HL-60/S4 treated with retinoic acid at 250 ng/mL for 4 days and 3 days (cell line): Measurements from ENCODE around the gene ZNF580.

Experiments
- in situ Hi-C: fragments of 300-500 bp; cut with MboI; formaldehyde crosslinking; loops from 2 replicates; pipeline ENCODE4 v1.7.0; 2022; ENCODE audit warnings: low sequenced_read_pairs

ZNF580 gene

DNA sequence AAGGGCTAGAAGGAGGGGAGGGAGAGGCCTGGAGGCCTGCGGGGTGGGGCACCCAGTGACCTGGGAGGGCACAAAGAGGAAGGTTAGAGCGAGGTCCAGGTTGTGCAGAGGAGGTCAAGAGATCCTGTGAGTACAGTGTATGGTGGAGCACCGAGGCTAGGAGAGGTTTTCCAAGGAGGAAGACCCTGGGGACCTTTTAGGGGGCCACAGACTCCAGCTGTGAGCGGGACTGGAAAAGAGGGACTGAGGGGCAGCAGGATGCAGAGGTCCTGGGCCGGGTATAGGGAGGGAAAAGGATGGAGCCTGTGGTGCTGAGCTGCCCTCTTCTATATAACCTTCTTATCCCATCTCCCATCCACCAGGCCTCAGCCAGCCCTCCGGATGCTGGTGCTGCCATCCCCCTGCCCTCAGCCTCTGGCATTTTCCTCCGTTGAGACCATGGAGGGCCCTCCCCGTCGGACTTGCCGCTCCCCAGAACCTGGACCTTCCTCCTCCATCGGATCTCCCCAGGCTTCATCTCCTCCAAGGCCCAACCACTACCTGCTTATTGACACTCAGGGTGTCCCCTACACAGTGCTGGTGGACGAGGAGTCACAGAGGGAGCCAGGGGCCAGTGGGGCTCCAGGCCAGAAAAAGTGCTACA, 3.5 kb downstream of the ZNF580 start:
- in situ Hi-C loops = no loop called here

DNA sequence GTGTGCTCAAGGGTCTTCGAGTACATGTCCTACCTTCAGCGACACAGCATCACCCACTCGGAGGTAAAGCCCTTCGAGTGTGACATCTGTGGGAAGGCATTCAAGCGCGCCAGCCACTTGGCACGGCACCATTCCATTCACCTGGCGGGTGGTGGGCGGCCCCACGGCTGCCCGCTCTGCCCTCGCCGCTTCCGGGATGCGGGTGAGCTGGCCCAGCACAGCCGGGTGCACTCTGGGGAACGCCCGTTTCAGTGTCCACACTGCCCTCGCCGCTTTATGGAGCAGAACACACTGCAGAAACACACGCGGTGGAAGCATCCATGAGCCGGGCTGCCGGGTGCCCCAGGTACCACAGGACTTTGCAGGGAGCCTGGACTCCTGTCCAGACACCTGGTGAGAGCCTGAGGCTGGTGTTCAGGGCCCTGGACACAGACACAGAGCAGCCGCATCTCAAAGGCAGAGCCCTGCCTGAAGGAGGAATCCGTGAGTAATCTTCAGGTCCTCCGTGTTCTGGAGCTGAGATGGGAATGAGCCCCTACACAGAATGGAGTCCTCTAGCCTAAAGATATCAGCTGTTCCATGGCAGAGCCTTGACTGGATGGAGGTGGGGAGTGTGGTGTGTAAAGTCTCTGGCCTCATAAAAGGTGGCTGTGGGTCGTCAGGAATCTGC, 4.2 kb downstream of the ZNF580 start:
- in situ Hi-C loops = no loop called here

DNA sequence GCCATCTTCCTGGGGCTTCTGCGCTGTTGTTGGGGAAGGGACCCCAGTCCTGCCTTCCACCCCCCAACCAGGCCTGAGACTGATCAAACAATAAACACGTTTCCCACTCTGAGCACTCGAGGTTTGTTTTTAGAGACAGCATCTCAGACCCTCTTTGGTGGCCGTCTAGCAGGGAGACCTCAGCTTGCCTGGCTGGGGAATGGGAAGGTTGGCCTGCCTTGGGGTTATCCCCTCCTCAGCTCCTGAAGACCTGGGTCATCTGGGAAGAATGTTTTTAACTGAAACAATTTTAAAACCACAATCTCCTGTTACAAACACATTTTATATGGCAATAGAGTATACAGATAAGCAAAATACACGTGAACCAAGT, 4.7 kb downstream of the ZNF580 start:
- in situ Hi-C loops = no loop called here

DNA sequence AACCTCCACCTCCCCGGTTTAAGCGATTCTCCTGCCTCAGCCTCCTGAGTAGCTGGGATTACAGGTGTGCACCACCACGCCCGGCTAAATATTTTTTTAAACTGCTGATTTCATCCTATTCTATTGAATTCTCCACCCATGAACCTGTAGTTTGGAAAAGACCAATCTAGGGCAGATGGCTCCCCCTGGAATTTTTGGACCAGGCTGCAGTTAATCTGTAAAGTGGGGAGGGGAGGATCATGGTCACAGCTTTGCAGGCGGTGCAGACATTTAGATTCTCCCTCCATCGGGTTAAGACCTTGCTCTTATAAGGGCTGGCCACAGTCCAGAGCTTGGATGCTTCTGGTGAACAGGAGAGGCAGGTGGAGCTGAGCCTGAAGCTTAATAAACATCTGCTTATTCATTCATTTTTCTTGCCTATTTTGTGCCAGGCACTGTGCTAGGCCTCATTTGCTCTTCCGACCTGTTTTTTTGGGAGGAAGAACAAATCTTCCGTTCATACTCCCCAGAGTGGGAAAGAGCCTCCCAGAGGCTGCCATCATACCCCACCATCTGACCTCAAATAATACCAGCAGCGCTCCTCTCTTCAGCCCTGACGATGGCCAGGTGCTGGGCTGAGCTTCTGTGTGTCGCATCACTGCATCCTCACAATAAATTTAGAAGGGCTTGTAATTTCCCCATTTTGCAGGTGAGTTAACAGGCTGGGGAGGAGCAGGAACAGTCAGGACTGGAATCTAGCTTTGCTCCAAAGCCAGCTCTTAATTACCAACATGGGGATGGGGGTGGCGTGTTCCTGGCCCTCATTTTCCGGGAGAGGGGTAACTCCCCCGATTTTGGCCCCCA, 6.3 kb downstream of the ZNF580 start:
- in situ Hi-C loops = no loop called here

DNA sequence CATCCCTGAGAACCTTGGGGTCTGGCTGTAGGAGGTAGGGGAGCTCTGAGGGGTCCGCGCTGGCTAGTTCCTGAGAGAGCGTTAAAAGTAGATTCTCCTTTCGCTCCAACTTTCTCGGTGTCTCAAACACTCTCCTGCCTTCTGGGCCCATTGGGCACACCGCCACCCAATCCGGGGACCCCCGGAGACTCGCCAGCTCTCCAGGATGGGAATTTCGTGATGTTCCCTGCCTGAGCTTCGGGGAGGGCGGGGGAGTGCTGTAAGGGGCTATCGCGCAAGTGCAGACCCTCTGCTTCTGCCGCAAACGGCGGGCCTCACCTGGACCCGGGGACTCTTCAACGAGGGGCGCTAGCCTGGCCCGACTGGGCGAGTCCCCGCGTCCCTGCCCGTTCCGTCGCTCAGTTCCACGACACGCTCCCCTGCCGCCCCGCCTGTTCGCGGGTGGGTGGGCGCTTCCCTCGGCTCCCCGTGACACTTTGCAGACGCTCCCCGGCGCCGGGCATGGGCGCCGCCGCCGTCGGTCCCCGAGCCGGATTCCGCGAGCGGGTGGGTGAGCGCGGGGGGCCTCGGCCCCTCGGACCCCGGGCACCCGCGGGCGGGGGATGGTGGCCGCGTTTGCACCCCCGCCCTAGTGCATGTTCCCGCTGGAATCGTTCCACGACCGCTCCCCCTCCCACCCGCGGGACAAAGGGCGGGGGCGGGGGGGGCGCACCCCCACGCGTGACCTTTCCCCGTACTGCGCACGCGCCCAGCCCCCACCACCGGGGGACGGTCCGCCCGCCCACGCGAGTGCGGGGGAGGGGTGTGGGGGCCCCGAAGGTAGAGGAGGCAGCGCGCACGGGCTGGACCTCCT, 7.2 kb downstream of the ZNF580 start, which contains the start of gene CCDC106:
CCDC106 (plus strand) TSS at position 481 of the 853 bp plus-strand sequence. CDS start 835 bp downstream, outside the sequence.
- in situ Hi-C loops = no loop called here

DNA sequence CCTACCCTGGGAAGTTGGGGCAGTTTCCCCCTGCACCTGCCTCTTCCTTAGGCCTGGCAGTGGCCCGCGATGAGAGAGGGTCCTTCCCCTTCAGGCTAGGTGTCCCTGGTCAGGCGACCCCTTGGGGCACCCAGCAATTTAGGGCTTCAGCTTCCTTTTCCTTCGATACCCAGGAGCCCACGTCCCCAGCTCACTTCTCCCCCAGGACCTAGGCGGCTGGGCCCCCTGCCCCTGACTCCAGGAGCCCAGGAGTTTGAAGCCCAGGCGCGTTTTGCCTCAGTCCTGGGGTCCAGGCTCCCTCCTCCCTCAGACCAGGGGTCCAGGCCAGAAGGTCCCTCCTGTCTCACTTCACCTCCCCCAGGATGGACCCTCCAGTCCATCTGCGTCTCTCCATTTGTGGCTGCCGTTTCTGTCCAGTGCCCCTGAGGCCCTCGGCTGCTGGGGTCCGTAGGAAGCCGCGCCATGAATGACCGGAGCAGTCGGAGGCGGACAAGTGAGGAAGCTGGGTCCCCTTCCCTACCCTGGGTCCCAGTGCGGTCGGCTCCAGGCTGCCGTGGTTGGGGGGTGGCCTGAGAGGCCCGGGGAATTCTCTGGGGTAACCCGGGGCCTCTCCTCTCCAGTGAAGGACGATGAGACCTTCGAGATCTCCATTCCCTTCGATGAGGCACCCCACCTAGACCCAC, 7.9 kb downstream of the ZNF580 start:
- in situ Hi-C loops = no loop called here

DNA sequence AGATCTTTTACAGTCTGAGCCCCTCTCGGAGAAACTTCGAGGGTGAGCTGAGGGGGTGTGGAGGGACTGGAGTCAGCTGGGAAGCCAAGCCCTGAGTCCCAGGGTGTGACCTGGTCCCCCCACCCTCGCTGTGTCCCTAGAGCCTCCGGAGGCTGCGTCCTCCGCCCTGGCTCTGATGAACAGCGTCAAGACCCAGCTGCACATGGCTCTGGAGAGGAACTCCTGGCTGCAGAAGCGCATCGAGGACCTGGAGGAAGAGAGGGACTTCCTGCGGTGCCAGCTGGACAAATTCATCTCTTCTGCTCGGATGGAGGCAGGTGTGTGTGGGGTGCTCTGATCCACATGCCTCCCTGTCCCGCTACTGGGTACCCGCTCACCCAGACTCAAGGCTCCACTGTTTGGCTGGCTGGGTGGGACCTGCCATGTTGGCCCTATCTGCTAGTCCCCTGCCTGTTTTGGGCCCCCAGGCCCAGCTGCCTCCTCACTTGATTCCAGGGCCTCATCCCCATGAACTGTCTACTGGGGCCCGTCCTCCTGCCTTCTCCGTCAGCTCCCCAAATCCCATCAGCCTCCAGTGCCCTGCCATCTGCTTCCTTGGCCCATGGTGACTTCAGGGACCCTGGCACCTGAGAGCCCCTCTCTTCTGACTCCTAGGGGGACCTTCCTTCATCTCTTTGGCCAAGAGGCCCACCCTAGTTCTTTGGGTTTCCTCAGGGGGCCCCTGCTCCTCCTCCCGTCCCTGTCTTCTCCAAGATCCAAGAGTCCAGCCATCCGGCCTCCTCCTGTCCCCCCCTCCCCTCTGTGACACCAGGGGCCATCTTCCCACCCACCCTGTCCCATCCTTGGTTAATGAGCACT, 8.7 kb downstream of the ZNF580 start:
- in situ Hi-C loops = no loop called here

DNA sequence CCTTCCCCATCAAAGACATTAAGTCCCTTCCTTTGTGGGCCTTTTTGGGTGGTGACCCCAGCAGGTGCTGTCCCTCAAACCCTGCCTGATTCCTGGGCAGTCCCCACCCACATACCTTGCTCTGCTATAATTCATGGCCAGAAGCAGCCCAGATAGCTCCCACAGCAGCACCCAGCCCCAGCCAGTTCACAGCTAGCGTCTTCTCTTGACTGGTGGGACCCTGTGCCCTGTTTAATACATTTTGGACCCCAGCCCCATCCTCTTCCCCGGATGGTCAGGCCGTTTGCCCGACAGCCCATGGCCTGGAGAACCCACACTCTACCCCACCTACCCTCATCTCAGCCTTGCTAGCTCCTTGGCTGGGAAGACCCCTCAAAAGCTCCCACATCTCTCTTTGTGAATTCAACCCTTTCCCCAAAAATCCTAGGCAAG, 9.3 kb downstream of the ZNF580 start:
- in situ Hi-C loops = no loop called here

DNA sequence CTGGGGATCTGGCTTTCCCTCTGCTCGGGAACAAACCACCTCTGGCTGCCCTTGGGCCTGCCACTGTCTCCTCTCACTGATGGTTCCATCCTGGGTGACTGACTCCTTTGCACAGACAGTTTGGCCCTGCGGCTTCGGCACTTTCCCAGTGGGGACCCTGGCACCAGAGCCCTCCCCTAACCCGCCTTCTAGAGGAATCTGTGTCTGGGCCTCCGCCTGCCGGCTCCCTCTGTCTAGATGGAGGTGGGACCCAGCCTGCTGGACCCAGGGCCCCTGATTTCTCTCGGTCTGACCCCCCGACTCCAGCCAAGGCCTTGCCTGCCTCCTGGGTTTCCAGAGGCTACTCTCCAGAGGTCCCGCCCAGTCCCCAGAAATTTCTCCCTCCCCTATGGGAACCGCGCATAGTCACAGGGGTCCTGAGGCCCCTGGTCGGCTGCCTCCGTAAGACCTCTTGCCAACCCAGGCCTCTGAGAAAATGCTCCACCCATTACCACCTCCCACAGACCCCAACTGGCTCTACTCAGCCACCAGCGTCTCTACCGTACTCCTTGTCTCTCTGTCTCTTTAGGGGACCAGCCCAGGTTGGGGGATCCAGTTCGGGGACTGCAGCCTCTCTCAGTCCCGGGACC, 9.9 kb downstream of the ZNF580 start:
- in situ Hi-C loops = no loop called here

DNA sequence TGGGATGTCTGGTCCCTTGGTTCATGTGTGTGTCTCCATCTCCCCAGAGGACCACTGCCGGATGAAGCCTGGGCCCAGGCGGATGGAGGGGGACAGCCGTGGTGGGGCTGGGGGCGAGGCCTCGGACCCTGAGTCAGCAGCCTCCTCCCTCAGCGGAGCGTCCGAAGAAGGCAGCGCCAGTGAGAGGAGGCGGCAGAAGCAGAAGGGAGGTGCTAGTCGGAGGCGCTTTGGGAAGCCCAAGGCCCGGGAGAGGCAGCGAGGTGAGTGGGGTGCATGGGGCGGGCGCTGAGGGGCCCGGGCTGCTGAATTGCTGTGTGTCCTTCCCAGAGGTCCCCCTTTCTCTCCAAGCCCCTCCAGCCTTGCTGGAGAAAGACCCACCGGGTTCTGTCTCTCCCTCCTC, 10.4 kb downstream of the ZNF580 start:
- in situ Hi-C loops = no loop called here

DNA sequence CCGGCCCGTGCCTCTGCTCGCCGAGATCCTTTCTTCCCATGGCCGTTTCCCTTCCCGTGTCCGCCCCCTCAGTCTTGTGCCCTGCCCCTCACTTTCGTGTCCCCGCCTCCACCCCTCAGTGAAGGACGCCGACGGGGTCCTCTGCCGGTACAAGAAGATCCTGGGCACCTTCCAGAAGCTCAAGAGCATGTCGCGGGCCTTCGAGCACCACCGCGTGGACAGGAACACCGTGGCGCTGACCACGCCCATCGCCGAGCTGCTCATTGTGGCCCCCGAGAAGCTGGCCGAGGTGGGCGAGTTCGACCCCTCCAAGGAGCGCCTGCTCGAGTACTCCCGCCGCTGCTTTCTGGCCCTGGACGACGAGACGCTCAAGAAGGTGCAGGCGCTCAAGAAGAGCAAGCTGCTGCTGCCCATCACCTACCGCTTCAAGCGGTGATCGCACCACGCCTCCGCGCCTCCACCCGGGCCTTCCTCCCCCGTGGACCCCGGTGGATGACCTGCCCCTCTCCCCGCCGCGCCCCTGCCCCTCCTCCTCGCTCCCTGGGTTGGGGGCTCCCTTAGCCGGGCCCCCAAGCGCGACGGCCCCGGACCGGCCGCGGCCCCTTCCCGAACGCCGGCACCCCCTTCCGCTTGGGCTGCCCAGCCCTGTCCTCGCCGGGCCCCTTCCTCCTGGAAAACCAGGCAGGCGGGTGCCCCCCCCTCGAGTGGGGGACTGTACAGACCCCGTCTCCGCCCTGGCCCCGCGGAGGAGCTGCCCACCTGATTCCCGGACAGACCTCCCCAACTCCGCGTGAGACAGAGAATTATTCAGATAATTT, 11.7 kb downstream of the ZNF580 start:
- in situ Hi-C loops = no loop called here

DNA sequence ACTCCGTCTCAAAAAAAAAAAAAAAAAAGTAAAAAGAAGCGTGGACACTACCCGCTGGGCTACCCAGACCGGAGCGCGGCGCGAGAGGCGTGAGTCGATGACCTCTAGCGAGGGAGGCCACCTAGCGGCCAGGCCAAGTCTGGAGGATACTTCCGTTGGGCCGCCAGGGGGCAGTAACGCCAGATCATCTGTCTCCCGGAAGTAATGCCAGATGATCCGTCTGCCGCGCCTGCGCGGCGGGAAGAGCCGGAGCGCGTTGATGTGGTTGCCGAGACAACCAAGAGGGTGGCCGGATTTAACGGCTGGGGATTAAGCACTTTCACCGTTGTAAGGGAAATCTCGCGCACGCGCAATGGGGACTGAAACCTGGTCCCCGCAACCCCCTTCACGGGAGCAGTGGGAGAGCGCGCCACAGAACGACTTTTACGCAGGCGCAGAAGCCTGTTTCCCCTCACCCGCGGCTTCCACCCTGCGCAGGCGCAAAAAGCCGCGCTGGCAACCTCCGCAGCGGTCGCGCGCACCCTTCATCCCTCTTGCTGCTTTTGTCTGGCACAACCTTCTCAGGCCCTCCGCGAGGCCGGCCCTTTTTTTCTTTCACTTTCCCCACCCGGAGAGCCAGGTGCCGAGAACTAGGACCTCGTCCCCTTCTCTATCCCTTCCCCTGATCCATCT, 13.0 kb downstream of the ZNF580 start:
- in situ Hi-C loops = no loop called here

DNA sequence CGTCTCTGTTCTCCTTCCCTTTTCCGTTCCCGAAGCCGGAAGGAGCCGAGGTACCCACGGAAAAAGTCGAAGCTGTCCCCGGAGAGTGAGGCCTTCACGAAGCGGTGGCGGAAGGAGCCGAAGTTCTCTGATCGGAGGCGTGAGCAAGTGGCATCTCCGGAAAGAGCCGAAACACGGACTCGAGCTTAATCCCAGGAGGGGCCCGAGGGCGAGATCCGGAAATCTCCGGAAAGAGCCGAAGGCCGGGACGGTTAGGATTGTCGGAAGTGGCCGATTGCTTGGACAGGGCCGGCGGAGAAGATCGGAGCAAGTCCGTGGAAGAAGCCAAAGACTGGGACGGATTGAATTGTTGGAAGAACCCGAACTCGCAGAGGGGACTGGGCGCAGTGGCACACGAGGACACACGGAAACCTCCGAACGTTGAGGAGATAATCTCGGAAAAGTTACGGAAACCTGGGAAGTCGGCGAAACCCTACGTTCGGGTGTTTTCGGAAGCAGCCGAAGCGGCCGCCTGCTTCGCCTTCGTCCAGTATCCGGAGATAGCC, 13.6 kb downstream of the ZNF580 start:
- in situ Hi-C loops = no loop called here

DNA sequence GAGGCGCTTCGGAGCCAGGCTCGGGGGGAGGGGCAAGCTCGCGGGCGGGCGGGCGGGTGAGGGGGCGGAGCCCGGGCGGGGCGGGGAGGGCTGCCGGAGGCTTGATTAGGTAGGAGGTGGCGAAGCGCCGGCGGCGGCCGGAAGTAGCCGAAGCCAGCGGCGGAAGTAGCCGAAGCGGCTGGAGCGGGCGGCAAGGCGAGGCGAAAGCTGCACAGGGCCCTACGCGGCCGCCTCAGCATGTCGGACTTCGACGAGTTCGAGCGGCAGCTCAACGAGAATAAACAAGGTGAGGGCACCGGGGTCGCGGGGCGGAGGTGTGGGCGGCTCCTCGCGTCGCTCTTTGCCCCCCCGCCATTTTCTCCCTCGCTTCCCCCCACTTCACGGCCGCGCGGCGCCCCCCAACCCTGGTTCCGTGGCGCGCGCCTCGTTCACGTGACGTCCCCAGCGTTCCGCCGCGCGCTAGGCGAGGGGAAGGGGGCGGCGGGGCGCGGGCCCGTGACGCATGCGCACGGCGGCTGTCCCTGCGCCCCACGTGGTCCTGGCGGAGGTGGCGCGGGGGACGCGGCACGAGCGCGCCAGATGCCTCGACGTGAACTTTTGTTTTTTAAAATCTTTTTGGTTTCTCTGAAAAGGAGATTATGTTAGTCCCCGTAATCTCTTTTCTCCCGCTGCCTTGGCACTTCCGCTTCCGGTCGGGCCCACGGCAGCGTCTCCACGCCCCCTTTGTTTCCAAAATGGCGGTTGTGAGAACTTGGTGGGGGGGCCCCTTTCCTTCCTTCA, 14.3 kb downstream of the ZNF580 start, which contains the start of gene U2AF2:
U2AF2 (plus strand) TSS at position 168 of the 780 bp plus-strand sequence; CDS start at position 238, 70 bp downstream.
- in situ Hi-C loops = no loop called here

DNA sequence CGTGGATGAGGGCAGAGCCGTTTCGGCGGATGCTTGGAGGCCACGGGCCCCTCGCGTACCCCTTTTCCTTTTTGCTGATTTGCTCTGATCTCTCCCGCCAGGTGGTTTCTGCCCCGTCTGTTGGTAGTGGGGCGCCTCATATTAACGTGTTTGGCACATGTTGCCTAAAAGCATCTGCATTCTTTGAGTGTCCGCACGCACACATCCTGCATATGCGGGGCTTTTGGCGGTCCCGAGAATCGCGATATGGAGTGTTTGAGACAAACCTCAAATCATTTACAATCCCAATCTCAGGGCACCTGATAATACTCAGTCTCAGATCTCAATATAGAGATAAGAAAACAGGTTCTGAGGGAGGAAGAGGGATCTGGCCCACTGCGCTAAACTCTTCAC, 14.8 kb downstream of the ZNF580 start:
- in situ Hi-C loops = no loop called here

DNA sequence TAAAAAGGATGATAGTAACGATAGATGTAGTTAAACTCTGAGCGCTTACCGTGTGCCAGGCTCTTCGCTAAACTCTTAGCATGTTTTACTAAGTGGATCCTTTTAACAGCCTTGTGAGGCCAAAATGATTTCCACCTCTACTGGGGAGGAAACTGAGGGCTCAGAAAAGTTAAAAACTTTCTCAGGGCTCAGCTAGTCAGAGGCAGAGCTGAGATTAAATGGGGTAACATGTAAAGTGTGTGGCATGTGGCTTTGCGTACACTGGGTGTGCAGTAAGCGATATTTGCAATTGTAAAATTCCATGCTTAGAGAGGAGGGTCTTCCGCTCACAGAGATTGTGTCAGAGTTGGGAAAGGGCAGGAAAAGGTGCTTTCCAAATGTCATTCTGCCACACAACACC, 15.8 kb downstream of the ZNF580 start:
- in situ Hi-C loops = no loop called here
